Ovary (tissue), 3 donors: ENCODE results near the gene NRCAM.

ENCODE experiments used
- CTCF ChIP-seq, 3 donors: fragments of 450-650 bp in 2 of 3; fragments of 200-600 bp in 1 of 3; IDR thresholded peaks; one replicate each; pipeline versions ENCODE4 v1.5.1 to v1.8.0; 2016 to 2022; ENCODE audit warnings: antibody characterized with exemption in 3 of 3, mild to moderate bottlenecking in 1 of 3
- POLR2A ChIP-seq: fragments of 450-650 bp; IDR thresholded peaks from one replicate; pipeline ENCODE4 v1.6.1; 2017; ENCODE audit warnings: antibody characterized with exemption, mild to moderate bottlenecking, moderate library complexity
- donor health status: DM: no; HTN: no; CAD: no.

GRCh38 chr7:108425714-108426275, 30.4 kb downstream of the NRCAM start:
- TF ChIP-seq POLR2A (no peak), CTCF (IDR thresholded peaks at IDR 0.05) (no peak)
